ENCODE measurements around the gene HTR7. TPM values are rescaled to one million over a fixed set of nuclear protein-coding genes. Genes with fewer than 3 reads are reported as not detected.

HTR7 gene
- polyA plus RNA-seq, 1 donor (not counting 4 experiments of a cell fraction or from before 2014, with no cell fraction given) = 12.2 TPM

DNA sequence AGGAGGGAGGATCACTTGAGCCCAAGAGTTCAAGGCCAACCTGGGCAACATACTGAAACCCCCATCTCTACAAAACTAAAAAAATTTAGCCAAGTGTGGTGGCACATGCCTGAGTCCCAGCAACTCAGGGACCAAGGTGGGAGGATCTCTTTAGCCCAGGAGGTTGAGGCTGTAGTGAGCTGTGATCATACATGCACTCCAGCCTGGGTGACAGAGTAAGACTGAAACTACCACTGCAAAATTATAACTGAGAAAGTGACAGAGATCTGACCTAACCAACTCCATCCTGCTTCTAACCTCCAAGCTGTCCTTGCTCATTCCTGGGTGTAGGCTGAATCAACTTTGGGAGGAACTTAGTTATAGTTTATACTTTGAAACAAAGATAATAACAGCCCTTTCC lies 59.4 kb downstream of the HTR7 start:
- H3K9ac ChIP-seq (ENCODE audit: control insufficient read depth, extremely low read depth, insufficient read depth, low read length) = no peak overlapping the region
- TF ChIP-seq, protein P1, sequence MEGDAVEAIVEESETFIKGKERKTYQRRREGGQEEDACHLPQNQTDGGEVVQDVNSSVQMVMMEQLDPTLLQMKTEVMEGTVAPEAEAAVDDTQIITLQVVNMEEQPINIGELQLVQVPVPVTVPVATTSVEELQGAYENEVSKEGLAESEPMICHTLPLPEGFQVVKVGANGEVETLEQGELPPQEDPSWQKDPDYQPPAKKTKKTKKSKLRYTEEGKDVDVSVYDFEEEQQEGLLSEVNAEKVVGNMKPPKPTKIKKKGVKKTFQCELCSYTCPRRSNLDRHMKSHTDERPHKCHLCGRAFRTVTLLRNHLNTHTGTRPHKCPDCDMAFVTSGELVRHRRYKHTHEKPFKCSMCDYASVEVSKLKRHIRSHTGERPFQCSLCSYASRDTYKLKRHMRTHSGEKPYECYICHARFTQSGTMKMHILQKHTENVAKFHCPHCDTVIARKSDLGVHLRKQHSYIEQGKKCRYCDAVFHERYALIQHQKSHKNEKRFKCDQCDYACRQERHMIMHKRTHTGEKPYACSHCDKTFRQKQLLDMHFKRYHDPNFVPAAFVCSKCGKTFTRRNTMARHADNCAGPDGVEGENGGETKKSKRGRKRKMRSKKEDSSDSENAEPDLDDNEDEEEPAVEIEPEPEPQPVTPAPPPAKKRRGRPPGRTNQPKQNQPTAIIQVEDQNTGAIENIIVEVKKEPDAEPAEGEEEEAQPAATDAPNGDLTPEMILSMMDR (optimal IDR thresholded peaks at IDR 0.05 in 1 of 3, IDR thresholded peaks at IDR 0.05 in 1 of 3, conservative IDR thresholded peaks at IDR 0.05 in 1 of 3; ENCODE audit: extremely low read depth in 1 of 3, insufficient read depth in 2 of 3, low read length in 3 of 3) = no peak
- TF ChIP-seq EZH2 (IDR thresholded peaks at IDR 0.05; ENCODE audit: low read length) = no peak
- no peaks in the 10 kb centered on the region for H3K9me1 ChIP-seq (ENCODE audit: control insufficient read depth, extremely low read depth, insufficient read depth, low read length)
- DNase-seq (ENCODE audit: low read depth, low spot score) (no peak), FAIRE-seq (no peak)
- no peak overlapping the region for H3K4me3 ChIP-seq (ENCODE audit: control insufficient read depth in 2 of 3, extremely low read depth in 1 of 3, insufficient read depth in 2 of 3, low read depth in 1 of 3, low read length in 3 of 3)
- H3K79me2 ChIP-seq (ENCODE audit: control insufficient read depth, insufficient read depth, low read length) = no peaks in the 10 kb centered on the region
- no peak overlapping the region for H3K4me2 ChIP-seq (ENCODE audit: control insufficient read depth, extremely low read depth, insufficient read depth, low read depth, low read length)
- H2AFZ ChIP-seq (ENCODE audit: control insufficient read depth, low read length) = no peak overlapping the region
- H3K36me3 ChIP-seq (ENCODE audit: control insufficient read depth in 2 of 2, extremely low read depth in 1 of 2, insufficient read depth in 2 of 2, low read length in 2 of 2) = no peaks in the 10 kb centered on the region
- H3K9me3 ChIP-seq (ENCODE audit: control insufficient read depth, low read depth, low read length) = no peaks in the 10 kb centered on the region
- H4K20me1 ChIP-seq (ENCODE audit: control insufficient read depth, extremely low read depth, insufficient read depth, low read length) = no peaks in the 10 kb centered on the region
- H3K27me3 ChIP-seq (ENCODE audit: control insufficient read depth, extremely low read depth, insufficient read depth, low read length) = no peaks in the 10 kb centered on the region
- dilution Hi-C loops (cut with MboI; ENCODE audit: extremely low pct_ligation_motif_present, low sequenced_read_pairs) = no loop called here
- no peak overlapping the region for H3K27ac ChIP-seq (ENCODE audit: control insufficient read depth, insufficient read depth, low read length)
- H3K4me1 ChIP-seq (ENCODE audit: control insufficient read depth, extremely low read depth, insufficient read depth, low read length) = no peaks in the 10 kb centered on the region

DNA sequence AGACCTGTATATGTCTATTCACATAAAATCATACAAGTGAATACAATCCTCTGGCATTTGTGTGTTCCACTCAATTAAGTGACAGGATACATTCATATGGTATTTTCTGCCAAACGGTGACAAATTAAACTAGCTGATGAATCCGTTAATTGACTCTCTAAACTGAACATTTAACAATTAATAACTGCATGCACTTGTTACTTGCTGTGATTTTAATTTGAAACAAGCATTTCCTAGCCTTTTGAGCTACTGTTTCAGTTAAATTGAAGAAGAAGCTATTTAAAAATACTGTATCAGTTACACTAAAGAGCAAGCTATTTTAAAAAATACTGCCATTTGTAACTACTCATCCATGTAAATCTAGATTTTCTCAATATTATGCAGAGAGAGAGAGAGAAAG lies 67.4 kb downstream of the HTR7 start:
- dilution Hi-C loops (cut with MboI; ENCODE audit: extremely low pct_ligation_motif_present, low sequenced_read_pairs) = no loop called here

More for the DNA sequence above, 67.4 kb downstream of the HTR7 start:
- Histone ChIP-seq H3K79me2 (ENCODE audit: control insufficient read depth, insufficient read depth, low read length) (no peaks in the 10 kb centered on the region), H4K20me1 (ENCODE audit: control insufficient read depth, extremely low read depth, insufficient read depth, low read length) (no peaks in the 10 kb centered on the region), H3K4me1 (ENCODE audit: control insufficient read depth, extremely low read depth, insufficient read depth, low read length) (no peaks in the 10 kb centered on the region), H3K9me1 (ENCODE audit: control insufficient read depth, extremely low read depth, insufficient read depth, low read length) (no peaks in the 10 kb centered on the region), H2AFZ (ENCODE audit: control insufficient read depth, low read length) (no peak overlapping the region), H3K9ac (ENCODE audit: control insufficient read depth, extremely low read depth, insufficient read depth, low read length) (no peak overlapping the region), H3K27ac (ENCODE audit: control insufficient read depth, insufficient read depth, low read length) (no peak overlapping the region), H3K4me2 (ENCODE audit: control insufficient read depth, extremely low read depth, insufficient read depth, low read depth, low read length) (no peak overlapping the region), H3K27me3 (ENCODE audit: control insufficient read depth, extremely low read depth, insufficient read depth, low read length) (no peaks in the 10 kb centered on the region), H3K9me3 (ENCODE audit: control insufficient read depth, low read depth, low read length) (no peaks in the 10 kb centered on the region), H3K36me3 (ENCODE audit: control insufficient read depth in 2 of 2, extremely low read depth in 1 of 2, insufficient read depth in 2 of 2, low read length in 2 of 2) (no peaks in the 10 kb centered on the region), H3K4me3 (ENCODE audit: control insufficient read depth in 2 of 3, extremely low read depth in 1 of 3, insufficient read depth in 2 of 3, low read depth in 1 of 3, low read length in 3 of 3) (no peak overlapping the region)
- no peak for FAIRE-seq
- no peak for TF ChIP-seq EZH2 (IDR thresholded peaks at IDR 0.05; ENCODE audit: low read length)
- TF ChIP-seq, protein P1 (optimal IDR thresholded peaks at IDR 0.05 in 1 of 3, IDR thresholded peaks at IDR 0.05 in 1 of 3, conservative IDR thresholded peaks at IDR 0.05 in 1 of 3; ENCODE audit: extremely low read depth in 1 of 3, insufficient read depth in 2 of 3, low read length in 3 of 3) = no peak
- DNase-seq (ENCODE audit: low read depth, low spot score) = no peak
